ENCODE measurements around the gene URGCP. TPM values are rescaled to one million over a fixed set of nuclear protein-coding genes. Genes with fewer than 3 reads are reported as not detected.

Gene URGCP
- total and polyA plus RNA-seq, 2 experiments from 2014 or later, result 7.2 to 13.2 TPM

DNA sequence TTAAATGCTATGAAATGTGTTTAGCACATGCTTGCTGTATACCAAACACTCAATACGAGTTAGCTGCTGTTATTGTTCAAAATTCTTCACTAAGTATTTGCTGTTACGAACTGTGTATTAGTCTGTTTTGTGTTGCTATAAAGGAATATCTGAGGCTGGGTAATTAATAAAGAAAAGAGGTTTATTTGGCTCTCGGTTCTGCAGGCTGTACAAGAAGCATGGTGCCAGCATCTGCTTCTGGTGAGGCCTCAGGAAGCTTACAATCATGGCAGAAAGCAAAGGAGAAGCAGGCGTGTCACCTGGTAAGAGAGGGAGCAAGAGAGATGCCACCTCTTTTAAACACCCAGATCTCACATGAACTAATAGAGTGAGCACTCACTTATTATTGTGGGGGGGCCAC is 21.4 kb upstream of the URGCP start (continued):
- no peak for TF ChIP-seq ZNF462 (CRISPR knock-in tag; IDR thresholded peaks at IDR 0.05)
- TF ChIP-seq, protein P1, sequence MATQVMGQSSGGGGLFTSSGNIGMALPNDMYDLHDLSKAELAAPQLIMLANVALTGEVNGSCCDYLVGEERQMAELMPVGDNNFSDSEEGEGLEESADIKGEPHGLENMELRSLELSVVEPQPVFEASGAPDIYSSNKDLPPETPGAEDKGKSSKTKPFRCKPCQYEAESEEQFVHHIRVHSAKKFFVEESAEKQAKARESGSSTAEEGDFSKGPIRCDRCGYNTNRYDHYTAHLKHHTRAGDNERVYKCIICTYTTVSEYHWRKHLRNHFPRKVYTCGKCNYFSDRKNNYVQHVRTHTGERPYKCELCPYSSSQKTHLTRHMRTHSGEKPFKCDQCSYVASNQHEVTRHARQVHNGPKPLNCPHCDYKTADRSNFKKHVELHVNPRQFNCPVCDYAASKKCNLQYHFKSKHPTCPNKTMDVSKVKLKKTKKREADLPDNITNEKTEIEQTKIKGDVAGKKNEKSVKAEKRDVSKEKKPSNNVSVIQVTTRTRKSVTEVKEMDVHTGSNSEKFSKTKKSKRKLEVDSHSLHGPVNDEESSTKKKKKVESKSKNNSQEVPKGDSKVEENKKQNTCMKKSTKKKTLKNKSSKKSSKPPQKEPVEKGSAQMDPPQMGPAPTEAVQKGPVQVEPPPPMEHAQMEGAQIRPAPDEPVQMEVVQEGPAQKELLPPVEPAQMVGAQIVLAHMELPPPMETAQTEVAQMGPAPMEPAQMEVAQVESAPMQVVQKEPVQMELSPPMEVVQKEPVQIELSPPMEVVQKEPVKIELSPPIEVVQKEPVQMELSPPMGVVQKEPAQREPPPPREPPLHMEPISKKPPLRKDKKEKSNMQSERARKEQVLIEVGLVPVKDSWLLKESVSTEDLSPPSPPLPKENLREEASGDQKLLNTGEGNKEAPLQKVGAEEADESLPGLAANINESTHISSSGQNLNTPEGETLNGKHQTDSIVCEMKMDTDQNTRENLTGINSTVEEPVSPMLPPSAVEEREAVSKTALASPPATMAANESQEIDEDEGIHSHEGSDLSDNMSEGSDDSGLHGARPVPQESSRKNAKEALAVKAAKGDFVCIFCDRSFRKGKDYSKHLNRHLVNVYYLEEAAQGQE (IDR thresholded peaks at IDR 0.05; ENCODE audit: unreplicated experiment), result no peak
- TF ChIP-seq CREB1 (CRISPR knock-in tag; IDR thresholded peaks at IDR 0.05; ENCODE audit: low read depth), result no peak
- no peak for TF ChIP-seq ZNF114 (CRISPR knock-in tag; IDR thresholded peaks at IDR 0.05)

GRCh38 chr7:43926798-43927123 is 20.4 kb upstream of the URGCP start:
- H3K27me3 Mint-ChIP-seq (ENCODE audit: insufficient read depth, low read depth, poor library complexity), result peaks cover 16% of the 10 kb centered on the region
- Histone ChIP-seq H3K4me2 (peak overlapping the region; percentile 84), H3F3A (replicated peaks; ENCODE audit: low read depth) (no peaks in the 10 kb centered on the region; the same call in 1 of the 2 replicates), H2AFZ (peak overlapping the region; percentile 99), H3K79me2 (replicated peaks; ENCODE audit: insufficient read depth) (no peaks in the 10 kb centered on the region), H3K4me3 (peak overlapping the region; percentile 62), H3K27ac (ENCODE audit: low read depth) (no peak overlapping the region), H4K20me1 (replicated peaks; ENCODE audit: insufficient read depth) (no peaks in the 10 kb centered on the region; the same call in 1 of the 2 replicates), H3K36me3 (ENCODE audit: insufficient read depth) (no peaks in the 10 kb centered on the region), H3K9me2 (ENCODE audit: insufficient read depth) (no peaks in the 10 kb centered on the region; the same call in 1 of the 2 replicates), H3K4me1 (ENCODE audit: insufficient read depth) (no peaks in the 10 kb centered on the region), H3K27me3 (ENCODE audit: insufficient read depth) (peaks cover 30% of the 10 kb centered on the region)
- no peaks in the 10 kb centered on the region; the same call in 2 of the 3 replicates for H3K36me3 Mint-ChIP-seq (ENCODE audit: low read depth)
- ATAC-seq (peak; percentile 58; the same call in 2 of the 3 replicates), DNase-seq (ENCODE audit: low spot score) (no peak)
- peaks cover 3% of the 10 kb centered on the region; the same call in 2 of the 3 replicates for H3K4me1 Mint-ChIP-seq
- peak overlapping the region; percentile 74 for H3K4me3 Mint-ChIP-seq
- no peak overlapping the region for H3K27ac Mint-ChIP-seq
- H3K9me3 Mint-ChIP-seq, result no peaks in the 10 kb centered on the region; the same call in 2 of the 3 replicates
- TF ChIP-seq EZH2 (IDR thresholded peaks at IDR 0.05; ENCODE audit: low read depth, unreplicated experiment), result no peak
- no peak for TF ChIP-seq JUNB (IDR thresholded peaks at IDR 0.05; ENCODE audit: unreplicated experiment)
- TF ChIP-seq STAT1 (IDR thresholded peaks at IDR 0.05; ENCODE audit: unreplicated experiment), result no peak
- no peak for TF ChIP-seq EZH2phosphoT487 (IDR thresholded peaks at IDR 0.05; ENCODE audit: unreplicated experiment)
- no peak for TF ChIP-seq ZNF331 (CRISPR knock-in tag; IDR thresholded peaks at IDR 0.05; ENCODE audit: low read depth)
- TF ChIP-seq, protein P1 (IDR thresholded peaks at IDR 0.05; ENCODE audit: unreplicated experiment), result peak; percentile 20
- TF ChIP-seq POLR2AphosphoS5 (IDR thresholded peaks at IDR 0.05; ENCODE audit: low read depth), result no peak
- peak; percentile 76; the same call in 1 of the 2 replicates for TF ChIP-seq CREB1 (CRISPR knock-in tag; IDR thresholded peaks at IDR 0.05; ENCODE audit: low read depth)
- TF ChIP-seq, protein P2, sequence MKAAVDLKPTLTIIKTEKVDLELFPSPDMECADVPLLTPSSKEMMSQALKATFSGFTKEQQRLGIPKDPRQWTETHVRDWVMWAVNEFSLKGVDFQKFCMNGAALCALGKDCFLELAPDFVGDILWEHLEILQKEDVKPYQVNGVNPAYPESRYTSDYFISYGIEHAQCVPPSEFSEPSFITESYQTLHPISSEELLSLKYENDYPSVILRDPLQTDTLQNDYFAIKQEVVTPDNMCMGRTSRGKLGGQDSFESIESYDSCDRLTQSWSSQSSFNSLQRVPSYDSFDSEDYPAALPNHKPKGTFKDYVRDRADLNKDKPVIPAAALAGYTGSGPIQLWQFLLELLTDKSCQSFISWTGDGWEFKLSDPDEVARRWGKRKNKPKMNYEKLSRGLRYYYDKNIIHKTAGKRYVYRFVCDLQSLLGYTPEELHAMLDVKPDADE (IDR thresholded peaks at IDR 0.05), result no peak
- no peak for TF ChIP-seq ZNF114 (CRISPR knock-in tag; IDR thresholded peaks at IDR 0.05)

Measured in GM23338 (cell line).